ENCODE results near the gene MTOR.
"Not testable (repeated sequence)": the region's sequence is repeated elsewhere in the genome, so short reads cannot be mapped to it uniquely, and the experiment has no call there.

The MTOR gene

DNA sequence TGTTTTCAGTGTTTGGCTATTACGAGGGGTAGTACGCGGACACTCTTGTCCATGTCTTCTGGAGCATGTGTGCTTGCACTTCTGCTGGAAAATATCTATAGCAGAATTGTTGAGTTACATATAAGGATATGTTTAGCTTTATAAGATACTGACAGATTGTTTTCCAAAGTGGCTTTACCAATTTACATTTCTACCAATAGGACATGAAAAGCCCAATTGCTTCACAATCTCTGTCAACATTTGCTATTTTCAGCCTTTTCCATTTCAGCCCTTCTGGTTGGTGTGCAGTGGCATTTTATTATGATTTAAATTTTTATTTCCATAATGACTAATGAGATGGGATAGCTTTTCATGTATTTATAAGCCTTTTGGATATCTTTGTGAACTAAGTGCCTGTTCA, 79.5 kb downstream of the MTOR start:
- no peak overlapping the region for H3K4me3 ChIP-seq (ENCODE audit: low read length)
- peaks cover 6% of the 10 kb centered on the region for H3K4me1 ChIP-seq (ENCODE audit: control insufficient read depth, insufficient read depth, low read length)
- H3K27ac ChIP-seq (ENCODE audit: low read depth, low read length): no peak overlapping the region
- H3K27me3 ChIP-seq (ENCODE audit: control insufficient read depth, insufficient read depth, low read length): no peaks in the 10 kb centered on the region
- H3K36me3 ChIP-seq (ENCODE audit: control insufficient read depth, insufficient read depth, low read length): no peaks in the 10 kb centered on the region
- H3K9ac ChIP-seq (ENCODE audit: low read length): no peak overlapping the region

DNA sequence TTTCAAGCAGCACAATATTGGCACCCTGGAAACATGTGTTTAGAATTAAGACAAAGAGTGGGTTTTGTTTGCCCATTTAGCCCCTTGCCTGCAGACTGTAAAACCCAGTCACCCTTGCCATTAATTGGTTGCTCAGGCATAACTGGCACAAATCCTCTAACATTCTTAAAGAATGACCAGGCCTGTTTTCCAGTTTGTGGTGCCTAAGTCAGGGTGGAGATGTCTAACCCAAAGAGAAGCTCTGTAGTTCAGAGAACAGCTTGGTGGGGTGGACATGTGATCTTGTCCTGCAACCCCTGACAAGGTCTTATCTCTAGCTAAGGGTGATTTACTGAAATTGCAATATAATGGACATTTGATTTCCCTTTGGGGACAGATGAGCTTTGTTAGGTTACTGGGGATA, 82.0 kb downstream of the MTOR start:
- Histone ChIP-seq H3K27ac (ENCODE audit: low read depth, low read length) (no peak overlapping the region), H3K4me1 (ENCODE audit: control insufficient read depth, insufficient read depth, low read length) (peaks cover 6% of the 10 kb centered on the region), H3K36me3 (ENCODE audit: control insufficient read depth, insufficient read depth, low read length) (no peaks in the 10 kb centered on the region), H3K4me3 (ENCODE audit: low read length) (no peak overlapping the region), H3K9ac (ENCODE audit: low read length) (no peak overlapping the region), H3K27me3 (ENCODE audit: control insufficient read depth, insufficient read depth, low read length) (no peaks in the 10 kb centered on the region)

DNA sequence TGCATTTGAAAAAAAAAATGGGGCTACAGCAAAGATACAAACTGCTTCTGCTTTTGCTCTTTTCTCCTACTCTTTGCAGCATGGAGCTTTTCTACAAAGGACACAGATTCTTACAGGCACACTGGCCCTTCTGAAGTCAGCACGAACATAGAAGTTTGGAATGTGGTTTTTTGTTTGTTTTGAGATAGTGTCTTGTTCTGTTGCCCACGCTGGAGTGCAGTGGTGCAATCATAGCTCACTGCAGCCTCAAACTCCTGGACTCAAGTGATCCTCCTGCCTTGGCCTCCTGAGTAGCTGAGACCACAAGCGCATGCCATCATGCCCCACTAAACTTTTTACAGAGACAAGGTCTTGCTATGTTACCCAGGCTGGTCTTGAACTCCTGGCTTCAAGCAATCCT, 82.6 kb downstream of the MTOR start:
- H3K4me3 ChIP-seq (ENCODE audit: low read length); H3K9ac ChIP-seq (ENCODE audit: low read length); H3K4me1 ChIP-seq (ENCODE audit: control insufficient read depth, insufficient read depth, low read length); H3K36me3 ChIP-seq (ENCODE audit: control insufficient read depth, insufficient read depth, low read length); H3K27me3 ChIP-seq (ENCODE audit: control insufficient read depth, insufficient read depth, low read length); H3K27ac ChIP-seq (ENCODE audit: low read depth, low read length): not testable (repeated sequence)

DNA sequence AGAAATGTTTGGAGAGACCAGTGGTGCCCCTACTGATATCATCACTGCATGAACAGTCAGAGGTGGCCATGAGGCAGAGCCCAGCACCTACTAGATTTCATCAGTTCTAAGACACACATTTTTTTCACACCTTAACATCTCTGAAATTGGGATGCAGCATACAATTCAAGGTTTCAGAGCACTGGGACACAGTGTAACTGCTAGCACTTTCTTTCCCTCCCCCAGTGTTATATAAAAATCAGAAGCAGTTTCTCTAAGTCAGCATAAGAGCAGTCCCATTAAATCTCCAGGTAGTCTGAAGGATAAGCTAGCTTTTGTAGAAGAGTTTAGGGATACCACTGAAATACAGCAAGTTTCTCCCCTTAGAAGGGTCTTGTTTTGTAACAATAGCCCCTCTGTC, 83.2 kb downstream of the MTOR start:
- no peaks in the 10 kb centered on the region for H3K36me3 ChIP-seq (ENCODE audit: control insufficient read depth, insufficient read depth, low read length)
- H3K9ac ChIP-seq (ENCODE audit: low read length): no peak overlapping the region
- no peaks in the 10 kb centered on the region for H3K27me3 ChIP-seq (ENCODE audit: control insufficient read depth, insufficient read depth, low read length)
- H3K27ac ChIP-seq (ENCODE audit: low read depth, low read length): no peak overlapping the region
- H3K4me1 ChIP-seq (ENCODE audit: control insufficient read depth, insufficient read depth, low read length): peaks cover 6% of the 10 kb centered on the region
- no peak overlapping the region for H3K4me3 ChIP-seq (ENCODE audit: low read length)

DNA sequence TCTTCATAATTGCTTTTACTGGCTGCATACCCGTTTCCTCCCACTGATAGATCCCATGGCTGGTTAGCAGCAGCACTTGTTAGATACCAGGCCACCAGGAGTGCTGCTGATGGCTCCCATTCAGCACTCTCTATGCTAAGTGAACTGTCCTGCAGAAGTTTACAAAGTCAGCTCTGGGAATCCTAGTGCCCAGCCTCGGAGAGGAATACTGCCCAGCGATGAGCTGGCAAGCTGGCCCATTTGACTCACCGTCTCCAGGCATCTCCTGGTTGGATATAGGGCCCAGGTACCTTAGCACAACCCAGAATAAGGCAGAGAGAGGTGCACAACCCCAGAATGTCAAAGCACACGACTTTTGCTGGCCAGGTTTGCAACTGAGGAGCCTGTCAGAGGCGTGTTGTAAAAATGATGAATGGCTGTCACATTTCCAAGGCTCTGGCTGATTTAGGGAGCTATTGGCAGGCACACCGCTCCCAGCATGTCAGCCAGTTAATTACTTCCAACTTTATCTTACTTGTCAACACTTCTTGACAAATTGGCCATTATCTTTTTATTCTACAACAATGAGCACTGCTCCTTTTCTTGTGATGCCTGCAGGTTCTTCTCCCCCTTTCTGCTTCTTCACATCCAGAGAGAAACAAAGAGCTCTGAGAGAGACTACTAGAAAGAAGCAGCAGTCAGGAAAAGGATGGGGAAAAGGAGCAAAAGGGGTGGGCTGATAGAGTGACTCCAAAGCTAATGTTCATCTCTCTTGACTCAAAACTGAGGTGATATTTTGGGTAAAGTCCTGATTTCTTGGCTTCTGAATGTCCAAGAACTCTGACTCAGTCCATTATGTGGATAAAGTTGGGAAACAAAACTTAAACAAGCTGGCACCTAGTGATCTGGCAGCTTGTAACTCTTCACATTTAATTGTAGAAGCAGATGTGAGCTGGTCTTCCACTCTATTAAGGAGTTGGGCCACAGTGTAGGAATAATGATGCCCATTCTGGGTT, 84.0 kb downstream of the MTOR start:
- no peaks in the 10 kb centered on the region for H3K27me3 ChIP-seq (ENCODE audit: control insufficient read depth, insufficient read depth, low read length)
- H3K36me3 ChIP-seq (ENCODE audit: control insufficient read depth, insufficient read depth, low read length): no peaks in the 10 kb centered on the region
- H3K9ac ChIP-seq (ENCODE audit: low read length): no peak overlapping the region
- no peak overlapping the region for H3K4me3 ChIP-seq (ENCODE audit: low read length)
- peaks cover 6% of the 10 kb centered on the region for H3K4me1 ChIP-seq (ENCODE audit: control insufficient read depth, insufficient read depth, low read length)
- H3K27ac ChIP-seq (ENCODE audit: low read depth, low read length): no peak overlapping the region

DNA sequence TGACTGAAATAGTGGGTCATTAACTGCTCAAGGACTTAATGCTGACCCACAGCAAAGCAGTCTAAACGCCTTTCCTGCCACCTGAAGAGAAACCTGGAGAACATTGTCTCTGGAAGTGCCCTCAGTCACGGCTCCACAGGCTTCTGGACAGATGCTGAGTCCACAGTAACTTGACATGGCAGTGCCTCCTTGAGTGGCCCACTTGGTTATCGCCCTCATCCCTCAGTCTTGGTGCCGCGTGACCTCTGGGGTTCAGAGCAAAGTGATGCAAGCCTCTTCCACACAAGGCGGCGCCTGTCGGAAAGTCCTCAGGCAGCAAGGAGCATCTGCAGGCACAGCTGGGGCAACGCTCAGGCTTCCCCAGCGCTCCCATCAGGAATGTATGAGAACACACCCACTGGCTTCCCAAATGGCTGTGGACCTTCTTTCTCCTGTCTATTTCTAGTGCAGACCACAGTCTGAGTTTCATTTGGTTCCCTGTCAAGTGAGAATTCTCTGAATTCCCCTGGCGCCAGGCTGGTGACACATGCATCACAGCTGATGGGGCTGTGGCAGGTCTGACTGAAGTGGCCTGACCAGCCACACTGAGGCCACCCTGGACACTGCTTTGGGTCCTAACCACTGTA, 86.2 kb downstream of the MTOR start:
- H3K36me3 ChIP-seq (ENCODE audit: control insufficient read depth, insufficient read depth, low read length): no peaks in the 10 kb centered on the region
- no peak overlapping the region for H3K9ac ChIP-seq (ENCODE audit: low read length)
- H3K4me1 ChIP-seq (ENCODE audit: control insufficient read depth, insufficient read depth, low read length): peaks cover 6% of the 10 kb centered on the region
- no peaks in the 10 kb centered on the region for H3K27me3 ChIP-seq (ENCODE audit: control insufficient read depth, insufficient read depth, low read length)
- no peak overlapping the region for H3K27ac ChIP-seq (ENCODE audit: low read depth, low read length)
- no peak overlapping the region for H3K4me3 ChIP-seq (ENCODE audit: low read length)

DNA sequence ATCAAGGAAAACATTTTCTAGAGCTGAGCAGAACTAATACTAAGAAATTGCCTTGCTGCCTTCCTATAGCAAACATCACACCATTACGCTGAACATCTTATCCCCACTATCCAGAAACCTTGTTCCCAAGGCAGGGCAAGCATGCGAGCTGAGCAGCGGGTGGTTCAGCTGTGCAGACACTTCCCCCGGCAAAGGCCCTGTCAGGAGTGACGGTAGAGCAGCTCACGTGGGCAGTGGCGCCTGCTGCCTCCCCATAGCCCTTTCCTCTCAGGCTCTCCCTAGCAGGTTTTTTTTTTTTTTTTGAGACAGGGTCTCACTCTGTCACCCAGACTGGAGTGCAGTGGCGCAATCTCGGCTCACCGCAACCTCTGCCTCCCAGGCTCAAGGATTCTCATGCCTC, 86.9 kb downstream of the MTOR start:
- Histone ChIP-seq H3K36me3 (ENCODE audit: control insufficient read depth, insufficient read depth, low read length) (no peaks in the 10 kb centered on the region), H3K27ac (ENCODE audit: low read depth, low read length) (no peak overlapping the region), H3K27me3 (ENCODE audit: control insufficient read depth, insufficient read depth, low read length) (no peaks in the 10 kb centered on the region), H3K9ac (ENCODE audit: low read length) (no peak overlapping the region), H3K4me3 (ENCODE audit: low read length) (no peak overlapping the region), H3K4me1 (ENCODE audit: control insufficient read depth, insufficient read depth, low read length) (peaks cover 6% of the 10 kb centered on the region)

DNA sequence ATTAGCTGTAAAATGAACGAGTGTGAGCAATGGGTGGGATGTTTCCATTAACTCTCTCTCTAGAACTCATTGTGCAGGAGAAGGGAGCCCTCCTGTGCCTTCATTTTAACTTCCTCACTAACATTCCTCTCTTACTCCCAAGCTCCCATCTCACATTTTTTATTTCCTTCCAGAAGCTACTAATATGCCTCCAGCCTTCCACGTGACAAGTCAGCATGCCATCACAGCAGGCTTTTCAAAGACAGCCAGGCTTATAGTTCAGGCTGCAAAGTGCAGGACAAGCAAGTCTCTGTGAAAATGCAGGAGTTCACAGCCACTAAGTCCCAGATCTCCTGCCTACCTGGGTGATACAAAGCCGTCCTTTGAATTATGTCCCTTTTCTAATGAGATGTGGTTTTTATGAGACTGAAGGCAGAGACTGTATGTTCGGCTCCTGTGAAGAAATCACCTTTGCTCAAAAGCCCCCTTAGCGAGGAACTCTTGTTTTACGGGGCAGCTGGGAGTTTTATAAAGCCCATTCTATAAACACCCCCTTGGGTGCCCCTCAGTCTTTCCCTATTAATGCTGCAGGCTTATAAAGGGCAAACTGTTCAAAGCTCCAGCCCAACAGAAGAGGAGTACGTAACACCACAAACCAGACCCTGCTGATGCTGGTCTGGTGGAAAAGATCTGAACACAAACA, 87.9 kb downstream of the MTOR start:
- no peak overlapping the region for H3K4me3 ChIP-seq (ENCODE audit: low read length)
- H3K27ac ChIP-seq (ENCODE audit: low read depth, low read length): no peak overlapping the region
- H3K4me1 ChIP-seq (ENCODE audit: control insufficient read depth, insufficient read depth, low read length): peaks cover 6% of the 10 kb centered on the region
- H3K27me3 ChIP-seq (ENCODE audit: control insufficient read depth, insufficient read depth, low read length): no peaks in the 10 kb centered on the region
- H3K36me3 ChIP-seq (ENCODE audit: control insufficient read depth, insufficient read depth, low read length): no peaks in the 10 kb centered on the region
- no peak overlapping the region for H3K9ac ChIP-seq (ENCODE audit: low read length)

DNA sequence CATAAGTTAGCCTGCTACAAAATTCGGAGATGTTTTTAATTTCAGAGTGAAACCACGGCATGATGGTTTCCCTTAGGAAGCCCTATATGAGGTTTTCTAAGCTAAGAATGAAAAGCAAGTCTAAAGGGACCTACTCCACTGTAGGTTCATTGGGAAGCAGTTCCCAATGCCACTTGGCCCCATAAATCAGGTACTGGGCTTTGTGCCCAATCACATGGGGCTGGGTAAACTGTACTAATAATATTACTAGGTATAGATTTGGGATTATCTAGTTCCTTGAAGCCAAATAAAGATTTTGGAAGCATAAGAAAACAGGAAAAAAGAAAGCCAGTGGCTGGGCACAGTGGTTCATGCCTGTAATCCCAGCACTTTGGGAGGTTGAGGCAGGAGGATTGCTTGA, 92.2 kb downstream of the MTOR start:
- Histone ChIP-seq H3K4me3 (ENCODE audit: low read length) (no peak overlapping the region), H3K4me1 (ENCODE audit: control insufficient read depth, insufficient read depth, low read length) (no peaks in the 10 kb centered on the region), H3K27ac (ENCODE audit: low read depth, low read length) (no peak overlapping the region), H3K27me3 (ENCODE audit: control insufficient read depth, insufficient read depth, low read length) (no peaks in the 10 kb centered on the region), H3K36me3 (ENCODE audit: control insufficient read depth, insufficient read depth, low read length) (no peaks in the 10 kb centered on the region), H3K9ac (ENCODE audit: low read length) (no peak overlapping the region)

DNA sequence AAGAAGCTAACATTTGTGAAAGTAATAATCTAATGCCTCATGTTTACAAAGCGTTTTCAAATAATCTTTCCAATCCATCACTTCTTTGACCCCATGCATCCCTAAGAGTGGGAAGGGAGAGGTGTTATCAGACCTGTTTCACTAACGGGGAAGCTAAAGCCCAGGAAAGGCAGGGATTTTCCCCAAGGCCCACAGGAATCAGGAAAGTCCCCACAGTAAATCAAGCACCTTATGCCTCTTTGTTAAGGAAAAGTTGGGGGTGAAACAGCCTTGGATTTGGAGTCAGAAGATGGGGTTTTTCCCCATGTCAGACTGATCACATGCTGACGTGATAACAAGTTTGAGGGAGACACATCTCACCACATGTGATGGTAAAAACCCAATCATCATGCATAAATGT, 93.1 kb downstream of the MTOR start:
- no peak overlapping the region for H3K27ac ChIP-seq (ENCODE audit: low read depth, low read length)
- no peak overlapping the region for H3K9ac ChIP-seq (ENCODE audit: low read length)
- no peaks in the 10 kb centered on the region for H3K27me3 ChIP-seq (ENCODE audit: control insufficient read depth, insufficient read depth, low read length)
- no peak overlapping the region for H3K4me3 ChIP-seq (ENCODE audit: low read length)
- H3K36me3 ChIP-seq (ENCODE audit: control insufficient read depth, insufficient read depth, low read length): no peaks in the 10 kb centered on the region
- no peaks in the 10 kb centered on the region for H3K4me1 ChIP-seq (ENCODE audit: control insufficient read depth, insufficient read depth, low read length)

DNA sequence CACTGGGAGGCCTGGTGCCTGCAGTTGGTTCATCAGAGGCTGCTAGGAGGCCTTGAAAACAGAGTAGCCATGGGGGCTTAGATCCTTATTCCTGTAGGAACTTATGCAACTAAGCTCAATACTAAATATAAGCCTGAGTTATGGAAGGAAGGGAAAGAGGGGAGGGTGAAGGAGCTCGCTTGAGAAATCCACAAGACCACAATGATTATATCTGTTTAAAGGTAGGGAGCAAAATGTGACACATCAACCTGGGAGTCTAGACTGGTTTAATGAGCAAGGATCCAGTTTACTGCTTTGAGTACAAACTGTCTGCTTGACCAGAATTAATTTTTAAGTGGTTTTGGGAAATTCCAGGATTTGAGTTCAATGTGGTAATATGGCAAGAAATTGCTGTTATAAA, 93.6 kb downstream of the MTOR start:
- no peaks in the 10 kb centered on the region for H3K36me3 ChIP-seq (ENCODE audit: control insufficient read depth, insufficient read depth, low read length)
- H3K27ac ChIP-seq (ENCODE audit: low read depth, low read length): no peak overlapping the region
- no peak overlapping the region for H3K9ac ChIP-seq (ENCODE audit: low read length)
- no peaks in the 10 kb centered on the region for H3K4me1 ChIP-seq (ENCODE audit: control insufficient read depth, insufficient read depth, low read length)
- no peaks in the 10 kb centered on the region for H3K27me3 ChIP-seq (ENCODE audit: control insufficient read depth, insufficient read depth, low read length)
- H3K4me3 ChIP-seq (ENCODE audit: low read length): no peak overlapping the region

DNA sequence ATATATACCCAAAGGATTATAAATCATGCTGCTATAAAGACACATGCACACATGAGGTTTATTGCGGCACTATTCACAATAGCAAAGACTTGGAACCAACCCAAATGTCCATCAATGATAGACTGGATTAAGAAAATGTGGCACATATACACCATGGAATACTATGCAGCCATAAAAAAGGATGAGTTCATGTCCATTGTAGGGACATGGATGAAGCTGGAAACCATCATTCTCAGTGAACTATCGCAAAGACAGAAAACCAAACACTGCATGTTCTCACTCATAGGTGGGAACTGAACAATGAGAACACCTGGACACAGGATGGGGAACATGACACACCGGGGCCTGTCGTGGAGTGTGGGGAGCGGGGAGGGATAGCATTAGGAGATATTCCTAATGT, 95.6 kb downstream of the MTOR start:
- H3K36me3 ChIP-seq (ENCODE audit: control insufficient read depth, insufficient read depth, low read length); H3K9ac ChIP-seq (ENCODE audit: low read length); H3K4me3 ChIP-seq (ENCODE audit: low read length); H3K27ac ChIP-seq (ENCODE audit: low read depth, low read length); H3K27me3 ChIP-seq (ENCODE audit: control insufficient read depth, insufficient read depth, low read length); H3K4me1 ChIP-seq (ENCODE audit: control insufficient read depth, insufficient read depth, low read length): not testable (repeated sequence)

Measured in rectal smooth muscle tissue (tissue), 1 donor.